ENCODE data around the gene NUDT14. TPM values are rescaled to one million over a fixed set of nuclear protein-coding genes. Genes with fewer than 3 reads are reported as not detected.

NUDT14 gene
- total RNA-seq, 1 experiment from 2014 or later: 37.0 TPM

DNA sequence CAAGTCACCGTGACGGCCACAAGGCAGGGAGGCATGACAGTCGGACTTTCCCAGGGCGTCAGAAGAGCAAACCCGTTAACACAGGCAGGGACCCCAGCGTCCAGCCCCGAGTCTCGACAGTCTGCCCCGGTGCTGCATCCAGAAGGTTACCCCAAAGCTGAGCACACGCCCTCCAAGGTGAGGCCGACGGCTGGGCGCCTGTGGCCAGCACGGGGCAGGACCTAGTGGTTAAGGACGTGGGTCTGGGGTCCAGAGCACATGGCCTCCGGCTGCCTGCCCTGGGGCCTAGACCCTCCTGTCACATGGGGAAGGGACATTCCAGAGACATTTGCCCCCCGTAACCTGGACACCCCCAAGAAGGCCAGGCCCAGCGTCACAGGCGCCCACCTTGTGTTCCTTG is 37.5 kb upstream of the NUDT14 start:
- ChIA-PET POLR2A (ENCODE audit: unreplicated experiment) (no interaction called here), CTCF (no interaction called here)
- Histone ChIP-seq H3K9me2 (ENCODE audit: insufficient read depth) (no peaks in the 10 kb centered on the region), H2AFZ (no peak overlapping the region), H3K36me3 (ENCODE audit: low read depth) (no peaks in the 10 kb centered on the region), H3K79me2 (ENCODE audit: low read depth) (no peaks in the 10 kb centered on the region; the same call in 1 of the 2 replicates), H3K27ac (no peak overlapping the region), H4K20me1 (ENCODE audit: insufficient read depth) (no peaks in the 10 kb centered on the region; the same call in 1 of the 2 replicates), H3K4me1 (replicated peaks; ENCODE audit: insufficient read depth) (no peaks in the 10 kb centered on the region), H3K4me3 (no peak overlapping the region), H3K4me2 (no peak overlapping the region), H3K27me3 (ENCODE audit: insufficient read depth, low read depth) (no peaks in the 10 kb centered on the region), H3F3A (ENCODE audit: insufficient read depth, low read depth) (no peaks in the 10 kb centered on the region), H3K9me3 (ENCODE audit: insufficient read depth, low read depth) (no peaks in the 10 kb centered on the region)
- no peak for DNase-seq
- no peak for TF ChIP-seq EZH2 (IDR thresholded peaks at IDR 0.05; ENCODE audit: low read depth)
- TF ChIP-seq, protein P1, sequence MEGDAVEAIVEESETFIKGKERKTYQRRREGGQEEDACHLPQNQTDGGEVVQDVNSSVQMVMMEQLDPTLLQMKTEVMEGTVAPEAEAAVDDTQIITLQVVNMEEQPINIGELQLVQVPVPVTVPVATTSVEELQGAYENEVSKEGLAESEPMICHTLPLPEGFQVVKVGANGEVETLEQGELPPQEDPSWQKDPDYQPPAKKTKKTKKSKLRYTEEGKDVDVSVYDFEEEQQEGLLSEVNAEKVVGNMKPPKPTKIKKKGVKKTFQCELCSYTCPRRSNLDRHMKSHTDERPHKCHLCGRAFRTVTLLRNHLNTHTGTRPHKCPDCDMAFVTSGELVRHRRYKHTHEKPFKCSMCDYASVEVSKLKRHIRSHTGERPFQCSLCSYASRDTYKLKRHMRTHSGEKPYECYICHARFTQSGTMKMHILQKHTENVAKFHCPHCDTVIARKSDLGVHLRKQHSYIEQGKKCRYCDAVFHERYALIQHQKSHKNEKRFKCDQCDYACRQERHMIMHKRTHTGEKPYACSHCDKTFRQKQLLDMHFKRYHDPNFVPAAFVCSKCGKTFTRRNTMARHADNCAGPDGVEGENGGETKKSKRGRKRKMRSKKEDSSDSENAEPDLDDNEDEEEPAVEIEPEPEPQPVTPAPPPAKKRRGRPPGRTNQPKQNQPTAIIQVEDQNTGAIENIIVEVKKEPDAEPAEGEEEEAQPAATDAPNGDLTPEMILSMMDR (conservative IDR thresholded peaks at IDR 0.05): no peak
- no TSS peak for BruUV-seq (replicated peaks)
- intact Hi-C loops (cut with micrococcal nuclease; ENCODE audit: unreplicated experiment): no loop called here

DNA sequence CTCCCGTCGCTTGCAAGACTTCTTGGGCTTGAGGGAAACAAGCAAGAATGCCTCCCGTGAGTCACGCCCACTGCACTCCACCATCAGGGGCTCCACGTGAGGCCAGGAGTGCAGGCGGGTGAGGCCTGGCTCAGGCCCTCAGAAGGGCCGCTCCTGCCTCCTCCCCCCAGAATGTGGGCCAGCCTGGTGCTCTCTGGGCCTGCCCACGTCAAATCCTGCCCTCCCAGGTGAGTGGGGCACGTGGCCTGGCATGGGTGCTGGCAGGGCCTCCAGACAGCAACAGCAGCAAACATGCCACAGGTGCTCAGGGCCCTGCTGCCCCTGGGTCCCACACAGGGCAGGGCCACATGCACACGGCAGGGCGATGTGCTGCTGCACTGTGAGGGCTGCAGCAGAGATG is 36.7 kb upstream of the NUDT14 start:
- Histone ChIP-seq H3K27ac (no peak overlapping the region), H3K9me3 (ENCODE audit: insufficient read depth, low read depth) (no peaks in the 10 kb centered on the region), H2AFZ (no peak overlapping the region), H3K36me3 (ENCODE audit: low read depth) (no peaks in the 10 kb centered on the region), H3K79me2 (ENCODE audit: low read depth) (no peaks in the 10 kb centered on the region), H3K27me3 (ENCODE audit: insufficient read depth, low read depth) (no peaks in the 10 kb centered on the region), H3K4me3 (no peak overlapping the region), H3K9me2 (ENCODE audit: insufficient read depth) (no peaks in the 10 kb centered on the region), H3F3A (ENCODE audit: insufficient read depth, low read depth) (no peaks in the 10 kb centered on the region), H4K20me1 (ENCODE audit: insufficient read depth) (no peaks in the 10 kb centered on the region; the same call in 1 of the 2 replicates), H3K4me1 (replicated peaks; ENCODE audit: insufficient read depth) (no peaks in the 10 kb centered on the region), H3K4me2 (no peak overlapping the region)
- intact Hi-C loops (cut with micrococcal nuclease; ENCODE audit: unreplicated experiment): no loop called here
- CTCF ChIA-PET: no interaction called here
- BruUV-seq (replicated peaks): no TSS peak
- no peak for DNase-seq
- no peak for TF ChIP-seq EZH2 (IDR thresholded peaks at IDR 0.05; ENCODE audit: low read depth)
- TF ChIP-seq, protein P1 (conservative IDR thresholded peaks at IDR 0.05): no peak
- POLR2A ChIA-PET (ENCODE audit: unreplicated experiment): no interaction called here

DNA sequence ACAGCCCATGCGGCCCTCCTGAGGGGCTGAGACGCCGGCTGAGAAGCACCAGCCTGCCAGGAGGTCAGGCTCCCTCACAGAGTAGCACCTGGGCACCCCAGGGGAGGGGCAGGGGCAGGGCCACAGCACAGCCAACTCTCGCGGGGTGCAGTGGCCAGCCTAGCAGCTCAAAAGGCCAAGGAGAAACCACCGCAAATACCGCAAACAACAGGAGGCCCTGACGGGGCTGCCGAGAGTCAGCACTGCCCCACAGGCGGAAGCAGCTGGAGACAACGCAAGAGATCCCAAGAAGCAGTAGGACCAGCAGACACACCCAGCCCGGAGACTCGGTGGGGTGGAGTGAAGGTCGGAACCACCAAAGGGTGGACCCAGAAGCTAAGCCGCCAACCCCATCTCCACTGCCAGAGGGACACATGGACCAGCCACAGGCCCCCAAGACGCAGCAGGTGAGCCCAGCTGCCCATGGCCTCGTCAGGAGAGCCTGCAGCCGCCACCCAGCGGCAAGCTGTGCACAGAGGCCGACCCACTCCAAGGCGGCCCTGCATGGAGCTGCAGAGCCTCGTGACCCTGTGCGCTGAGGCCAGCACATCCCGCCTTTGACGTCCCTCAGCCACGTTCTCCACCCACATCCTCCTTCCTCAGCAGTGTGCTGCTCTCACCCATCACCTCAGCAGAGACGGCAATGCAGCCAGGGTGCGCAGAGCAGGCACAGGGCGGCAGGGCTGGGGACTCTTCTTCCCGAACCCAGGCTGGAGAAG is 35.6 kb upstream of the NUDT14 start:
- CTCF ChIA-PET: no interaction called here
- Histone ChIP-seq H3K79me2 (ENCODE audit: low read depth) (no peaks in the 10 kb centered on the region), H3K27ac (no peak overlapping the region), H3K4me2 (no peak overlapping the region), H3F3A (ENCODE audit: insufficient read depth, low read depth) (no peaks in the 10 kb centered on the region), H3K4me3 (no peak overlapping the region), H3K27me3 (ENCODE audit: insufficient read depth, low read depth) (no peaks in the 10 kb centered on the region), H4K20me1 (ENCODE audit: insufficient read depth) (no peaks in the 10 kb centered on the region; the same call in 1 of the 2 replicates), H3K9me2 (ENCODE audit: insufficient read depth) (no peaks in the 10 kb centered on the region), H3K4me1 (replicated peaks; ENCODE audit: insufficient read depth) (no peaks in the 10 kb centered on the region), H3K36me3 (ENCODE audit: low read depth) (no peaks in the 10 kb centered on the region), H3K9me3 (ENCODE audit: insufficient read depth, low read depth) (no peaks in the 10 kb centered on the region), H2AFZ (no peak overlapping the region)
- BruUV-seq (replicated peaks): no TSS peak
- TF ChIP-seq, protein P1 (conservative IDR thresholded peaks at IDR 0.05): no peak
- no peak for TF ChIP-seq EZH2 (IDR thresholded peaks at IDR 0.05; ENCODE audit: low read depth)
- POLR2A ChIA-PET (ENCODE audit: unreplicated experiment): no interaction called here
- intact Hi-C loops (cut with micrococcal nuclease; ENCODE audit: unreplicated experiment): no loop called here
- no peak for DNase-seq
